WERI-Rb-1 (cell line): ENCODE measurements around the gene NFYC.
"Not testable (repeated sequence)": the region's sequence is repeated elsewhere in the genome, so short reads cannot be mapped to it uniquely, and the experiment has no call there.

Experiments used
- DNase-seq: peaks from one replicate; pipeline ENCODE4 v3.0.0-alpha.2; 2020
- H3K27ac ChIP-seq: fragments of 250-450 bp; sonication (Bioruptor Pico); 2 replicates; pipeline ENCODE4 v1.5.1; 2020; ENCODE audit warnings: mild to moderate bottlenecking, moderate library complexity
- H3K27me3 ChIP-seq: fragments of 250-450 bp; sonication (Bioruptor Pico); 2 replicates; pipeline ENCODE4 v1.5.1; 2021; ENCODE audit warnings: mild to moderate bottlenecking, low read depth, moderate library complexity; ENCODE audit not compliant: insufficient read depth, severe bottlenecking
- H3K36me3 ChIP-seq: fragments of 250-450 bp; sonication (Bioruptor Pico); 2 replicates; pipeline ENCODE4 v1.5.1; 2020; ENCODE audit warnings: mild to moderate bottlenecking, moderate library complexity
- H3K4me3 ChIP-seq: 2 replicates; pipeline ENCODE4 v1.5.1; 2011; ENCODE audit warnings: low read depth, mild to moderate bottlenecking, control low read depth, low read length
- H3K9me3 ChIP-seq: fragments of 250-450 bp; sonication (Bioruptor Pico); 2 replicates; pipeline ENCODE4 v1.5.1; 2021; ENCODE audit warnings: mild to moderate bottlenecking, moderate library complexity; ENCODE audit not compliant: severe bottlenecking
- TF ChIP-seq, protein P1 (sequence below): IDR thresholded peaks from 2 replicates; pipeline ENCODE4 v1.5.1; 2011; ENCODE audit warnings: low read depth, mild to moderate bottlenecking, control low read depth, inconsistent platforms, low read length

Gene NFYC

GRCh38 chr1:40723196-40723955 lies 31.9 kb downstream of the NFYC start:
- TF ChIP-seq, protein P1, sequence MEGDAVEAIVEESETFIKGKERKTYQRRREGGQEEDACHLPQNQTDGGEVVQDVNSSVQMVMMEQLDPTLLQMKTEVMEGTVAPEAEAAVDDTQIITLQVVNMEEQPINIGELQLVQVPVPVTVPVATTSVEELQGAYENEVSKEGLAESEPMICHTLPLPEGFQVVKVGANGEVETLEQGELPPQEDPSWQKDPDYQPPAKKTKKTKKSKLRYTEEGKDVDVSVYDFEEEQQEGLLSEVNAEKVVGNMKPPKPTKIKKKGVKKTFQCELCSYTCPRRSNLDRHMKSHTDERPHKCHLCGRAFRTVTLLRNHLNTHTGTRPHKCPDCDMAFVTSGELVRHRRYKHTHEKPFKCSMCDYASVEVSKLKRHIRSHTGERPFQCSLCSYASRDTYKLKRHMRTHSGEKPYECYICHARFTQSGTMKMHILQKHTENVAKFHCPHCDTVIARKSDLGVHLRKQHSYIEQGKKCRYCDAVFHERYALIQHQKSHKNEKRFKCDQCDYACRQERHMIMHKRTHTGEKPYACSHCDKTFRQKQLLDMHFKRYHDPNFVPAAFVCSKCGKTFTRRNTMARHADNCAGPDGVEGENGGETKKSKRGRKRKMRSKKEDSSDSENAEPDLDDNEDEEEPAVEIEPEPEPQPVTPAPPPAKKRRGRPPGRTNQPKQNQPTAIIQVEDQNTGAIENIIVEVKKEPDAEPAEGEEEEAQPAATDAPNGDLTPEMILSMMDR, result no peak
- H3K4me3 ChIP-seq, result no peak overlapping the region
- no peaks in the 10 kb centered on the region for H3K27me3 ChIP-seq
- no peak overlapping the region for H3K27ac ChIP-seq
- no peaks in the 10 kb centered on the region for H3K36me3 ChIP-seq
- no peak for DNase-seq
- no peaks in the 10 kb centered on the region for H3K9me3 ChIP-seq

- H3K27ac ChIP-seq, DNase-seq: not testable (repeated sequence)
These were observed 36.2 kb downstream of the NFYC start for GRCh38 chr1:40727662-40728061.

GRCh38 chr1:40729316-40729862 lies 37.9 kb downstream of the NFYC start:
- not testable (repeated sequence) for H3K27me3 ChIP-seq, H3K9me3 ChIP-seq, H3K36me3 ChIP-seq, DNase-seq, H3K27ac ChIP-seq, H3K4me3 ChIP-seq

More at GRCh38 chr1:40727662-40728061, 36.2 kb downstream of the NFYC start:
- H3K27me3 ChIP-seq, H3K9me3 ChIP-seq, H3K4me3 ChIP-seq, H3K36me3 ChIP-seq: not testable (repeated sequence)

DNA sequence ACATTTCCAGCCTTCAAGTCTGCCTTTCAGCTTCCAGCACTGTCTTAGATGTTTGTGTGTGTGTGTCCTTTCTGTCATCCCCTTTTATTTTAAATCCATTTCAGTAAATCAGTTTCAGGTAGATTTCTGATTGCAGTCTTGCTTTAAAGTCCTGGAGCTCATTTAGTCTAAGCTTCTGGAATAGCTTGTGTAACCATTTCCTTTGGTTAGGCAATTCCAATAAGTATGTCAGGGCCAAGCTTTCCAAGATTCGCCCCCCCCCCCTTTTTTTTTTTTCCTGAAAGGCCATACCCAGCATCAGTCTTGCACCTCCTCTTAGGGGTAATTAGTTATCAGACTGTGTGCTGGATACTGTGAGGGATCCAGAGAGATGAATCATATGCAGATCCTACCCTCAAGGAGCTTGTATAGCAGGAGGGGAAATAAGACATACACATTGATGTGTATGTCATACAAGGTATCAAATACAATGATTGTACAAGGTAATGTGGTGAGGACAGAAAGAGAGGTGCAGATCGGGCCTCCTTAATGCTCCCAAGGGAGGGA lies 41.3 kb downstream of the NFYC start:
- no peaks in the 10 kb centered on the region for H3K9me3 ChIP-seq
- TF ChIP-seq, protein P1, result no peak
- H3K27me3 ChIP-seq, result no peaks in the 10 kb centered on the region
- H3K27ac ChIP-seq, result no peak overlapping the region
- no peaks in the 10 kb centered on the region for H3K36me3 ChIP-seq
- DNase-seq, result no peak
- H3K4me3 ChIP-seq, result no peak overlapping the region

- H3K9me3 ChIP-seq, result no peaks in the 10 kb centered on the region
- no peak overlapping the region for H3K4me3 ChIP-seq
- H3K27ac ChIP-seq, result no peak overlapping the region
- H3K36me3 ChIP-seq, result peaks cover 10% of the 10 kb centered on the region
- no peaks in the 10 kb centered on the region for H3K27me3 ChIP-seq
- TF ChIP-seq, protein P1, result no peak
- no peak for DNase-seq
These were observed 43.6 kb downstream of the NFYC start for GRCh38 chr1:40734882-40735628.

DNA sequence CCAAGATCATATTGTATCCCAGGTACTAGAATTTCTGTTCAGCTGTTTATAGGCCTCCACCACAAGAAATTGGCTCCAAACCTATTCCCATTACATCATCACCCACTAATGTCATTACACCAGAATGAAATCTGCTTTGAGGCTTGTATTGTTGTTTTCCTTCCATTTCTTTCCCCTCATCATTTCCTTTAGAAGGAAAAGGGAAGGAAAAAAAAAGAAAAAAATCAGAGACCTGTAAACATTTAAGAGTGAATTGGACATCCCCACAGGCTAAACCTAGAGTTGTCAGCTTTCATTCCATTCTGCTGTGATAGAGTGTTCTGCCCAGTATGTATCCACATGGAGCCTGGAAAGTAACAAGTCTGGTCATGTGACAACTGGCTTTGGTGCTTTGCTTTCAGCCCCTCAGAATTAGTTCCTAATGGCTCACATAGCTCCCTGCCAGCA lies 44.6 kb downstream of the NFYC start:
- TF ChIP-seq, protein P1, result no peak
- Histone ChIP-seq H3K4me3 (no peak overlapping the region), H3K9me3 (no peaks in the 10 kb centered on the region), H3K36me3 (peaks cover 14% of the 10 kb centered on the region), H3K27ac (no peak overlapping the region), H3K27me3 (no peaks in the 10 kb centered on the region)
- DNase-seq, result no peak
